GM21367 (cell line): ENCODE data around the gene ZNF385A.

Experiments
- ATAC-seq: cut with Tn5 transposase; IDR thresholded peaks from one replicate; pipeline ENCODE4 v1.9.1; 2021; ENCODE audit not compliant: unreplicated experiment

Gene ZNF385A

GRCh38 chr12:54384591-54385041 is at the start of gene ZNF385A:
ZNF385A (minus strand) TSS chr12:54384733; CDS start chr12:54384514, 219 bp downstream.
- no peak for ATAC-seq

- no peak for ATAC-seq
Measured at GRCh38 chr12:54432815-54433164, 48.3 kb upstream of the ZNF385A start.

GRCh38 chr12:54431911-54432814 is 47.6 kb upstream of the ZNF385A start:
- ATAC-seq = no peak

- no peak for ATAC-seq
Measured at GRCh38 chr12:54430471-54431069, 46.0 kb upstream of the ZNF385A start.

- no peak for ATAC-seq
Measured at GRCh38 chr12:54429014-54429471, 44.5 kb upstream of the ZNF385A start.

- no peak for ATAC-seq
Measured at GRCh38 chr12:54428050-54429013, 43.8 kb upstream of the ZNF385A start.

GRCh38 chr12:54427106-54427505 is 42.6 kb upstream of the ZNF385A start:
- ATAC-seq = no peak

GRCh38 chr12:54426690-54427089 is 42.2 kb upstream of the ZNF385A start:
- no peak for ATAC-seq

- ATAC-seq = no peak
Measured at GRCh38 chr12:54425702-54426101, 41.2 kb upstream of the ZNF385A start.

GRCh38 chr12:54424224-54424623 is 39.7 kb upstream of the ZNF385A start:
- ATAC-seq = no peak

GRCh38 chr12:54423816-54424150 is 39.2 kb upstream of the ZNF385A start:
- ATAC-seq = no peak

GRCh38 chr12:54421879-54422250 is 37.3 kb upstream of the ZNF385A start:
- no peak for ATAC-seq

- no peak for ATAC-seq
Measured at GRCh38 chr12:54421175-54421878, 36.8 kb upstream of the ZNF385A start.

- ATAC-seq = no peak
Measured at GRCh38 chr12:54420766-54421144, 36.2 kb upstream of the ZNF385A start.

GRCh38 chr12:54419088-54419887 is 34.8 kb upstream of the ZNF385A start, which contains the start of gene ITGA5:
ITGA5 (minus strand) TSS chr12:54419266; CDS start chr12:54419198, 68 bp downstream.
- no peak for ATAC-seq

- no peak for ATAC-seq
Measured at GRCh38 chr12:54418441-54419087, 34.0 kb upstream of the ZNF385A start.

- no peak for ATAC-seq
Measured at GRCh38 chr12:54417712-54418440, 33.3 kb upstream of the ZNF385A start.
